ENCODE data around the gene HTN1. TPM values are rescaled to one million over a fixed set of nuclear protein-coding genes. Genes with fewer than 3 reads are reported as not detected.
"Not testable (repeated sequence)": the region's sequence is repeated elsewhere in the genome, so short reads cannot be mapped to it uniquely, and the experiment has no call there.

The HTN1 gene
- total RNA-seq, 2 experiments from 2014 or later = not detected

DNA sequence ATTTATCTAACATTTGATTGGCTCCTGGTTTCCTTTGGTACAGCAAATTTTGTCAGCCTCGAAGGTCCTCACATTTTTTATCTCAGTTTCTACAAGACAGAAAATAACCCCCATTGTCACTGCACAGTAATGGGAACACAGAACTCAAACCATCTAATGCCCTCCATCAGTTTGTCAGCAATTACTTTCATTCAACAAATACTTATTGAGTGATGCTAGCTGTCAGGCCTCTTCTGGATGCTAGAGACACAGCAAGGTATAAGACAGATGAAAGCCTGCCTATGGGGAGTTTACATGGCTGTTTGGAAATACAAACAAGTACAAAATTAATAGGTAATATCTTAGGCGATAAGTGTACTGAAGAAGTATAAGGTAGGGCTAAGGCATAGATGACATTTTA, 27.0 kb upstream of the HTN1 start:
- Mint-ChIP-seq H3K4me3 (no peak overlapping the region), H3K27ac (no peak overlapping the region), H3K27me3 (no peaks in the 10 kb centered on the region), H3K4me1 (ENCODE audit: low read depth) (no peaks in the 10 kb centered on the region), H3K36me3 (ENCODE audit: low read depth) (no peaks in the 10 kb centered on the region), H3K9me3 (no peaks in the 10 kb centered on the region)
- H3K27me3 ChIP-seq (ENCODE audit: control insufficient read depth in 1 of 2, insufficient read depth in 2 of 2, low read length in 2 of 2) = no peaks in the 10 kb centered on the region
- POLR2A ChIA-PET = no interaction called here
- no peaks in the 10 kb centered on the region for H3K36me3 ChIP-seq (ENCODE audit: insufficient read depth, low read length)
- peaks cover 0 to 5% of the 10 kb centered on the region in 2 experiments for H3K9me3 ChIP-seq (ENCODE audit: control insufficient read depth in 1 of 2, insufficient read depth in 1 of 2, low read length in 2 of 2)
- CTCF ChIA-PET = no interaction called here
- TF ChIP-seq, protein P1, sequence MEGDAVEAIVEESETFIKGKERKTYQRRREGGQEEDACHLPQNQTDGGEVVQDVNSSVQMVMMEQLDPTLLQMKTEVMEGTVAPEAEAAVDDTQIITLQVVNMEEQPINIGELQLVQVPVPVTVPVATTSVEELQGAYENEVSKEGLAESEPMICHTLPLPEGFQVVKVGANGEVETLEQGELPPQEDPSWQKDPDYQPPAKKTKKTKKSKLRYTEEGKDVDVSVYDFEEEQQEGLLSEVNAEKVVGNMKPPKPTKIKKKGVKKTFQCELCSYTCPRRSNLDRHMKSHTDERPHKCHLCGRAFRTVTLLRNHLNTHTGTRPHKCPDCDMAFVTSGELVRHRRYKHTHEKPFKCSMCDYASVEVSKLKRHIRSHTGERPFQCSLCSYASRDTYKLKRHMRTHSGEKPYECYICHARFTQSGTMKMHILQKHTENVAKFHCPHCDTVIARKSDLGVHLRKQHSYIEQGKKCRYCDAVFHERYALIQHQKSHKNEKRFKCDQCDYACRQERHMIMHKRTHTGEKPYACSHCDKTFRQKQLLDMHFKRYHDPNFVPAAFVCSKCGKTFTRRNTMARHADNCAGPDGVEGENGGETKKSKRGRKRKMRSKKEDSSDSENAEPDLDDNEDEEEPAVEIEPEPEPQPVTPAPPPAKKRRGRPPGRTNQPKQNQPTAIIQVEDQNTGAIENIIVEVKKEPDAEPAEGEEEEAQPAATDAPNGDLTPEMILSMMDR (IDR thresholded peaks at IDR 0.05) = no peak
- DNase-seq = no peak
- H3K4me3 ChIP-seq (ENCODE audit: low read length) = no peak overlapping the region
- H3K4me1 ChIP-seq (ENCODE audit: insufficient read depth, low read length) = no peaks in the 10 kb centered on the region
- H3K27ac ChIP-seq (ENCODE audit: low read depth in 1 of 2, low read length in 2 of 2) = no peak overlapping the region
- ATAC-seq (ENCODE audit: poor library complexity) = no peak
- intact Hi-C loops (cut with DNase I, micrococcal nuclease) = no loop called here

GRCh38 chr4:70027011-70027410, 23.2 kb upstream of the HTN1 start:
- no peak for DNase-seq
- Mint-ChIP-seq H3K9me3 (no peaks in the 10 kb centered on the region), H3K27ac (no peak overlapping the region), H3K4me3 (no peak overlapping the region), H3K36me3 (ENCODE audit: low read depth) (no peaks in the 10 kb centered on the region), H3K27me3 (no peaks in the 10 kb centered on the region), H3K4me1 (ENCODE audit: low read depth) (no peaks in the 10 kb centered on the region)
- Histone ChIP-seq H3K4me3 (ENCODE audit: low read length) (no peak overlapping the region), H3K36me3 (ENCODE audit: insufficient read depth, low read length) (no peaks in the 10 kb centered on the region), H3K4me1 (ENCODE audit: insufficient read depth, low read length) (no peaks in the 10 kb centered on the region), H3K27me3 (ENCODE audit: control insufficient read depth in 1 of 2, insufficient read depth in 2 of 2, low read length in 2 of 2) (no peaks in the 10 kb centered on the region), H3K9me3 (ENCODE audit: control insufficient read depth in 1 of 2, insufficient read depth in 1 of 2, low read length in 2 of 2) (no peaks in the 10 kb centered on the region), H3K27ac (ENCODE audit: low read depth in 1 of 2, low read length in 2 of 2) (no peak overlapping the region)
- ChIA-PET POLR2A (no interaction called here), CTCF (no interaction called here)
- intact Hi-C loops (cut with DNase I, micrococcal nuclease) = no loop called here
- TF ChIP-seq, protein P1 (IDR thresholded peaks at IDR 0.05) = no peak
- ATAC-seq (ENCODE audit: poor library complexity) = no peak

- H3K27me3 ChIP-seq (ENCODE audit: control insufficient read depth in 1 of 2, insufficient read depth in 2 of 2, low read length in 2 of 2); H3K9me3 Mint-ChIP-seq; H3K27ac Mint-ChIP-seq; POLR2A ChIA-PET; H3K27me3 Mint-ChIP-seq; H3K36me3 ChIP-seq (ENCODE audit: insufficient read depth, low read length); H3K27ac ChIP-seq (ENCODE audit: low read depth in 1 of 2, low read length in 2 of 2); H3K9me3 ChIP-seq (ENCODE audit: control insufficient read depth in 1 of 2, insufficient read depth in 1 of 2, low read length in 2 of 2); ATAC-seq (ENCODE audit: poor library complexity); H3K4me3 Mint-ChIP-seq; H3K4me1 ChIP-seq (ENCODE audit: insufficient read depth, low read length); H3K4me3 ChIP-seq (ENCODE audit: low read length); DNase-seq; H3K36me3 Mint-ChIP-seq (ENCODE audit: low read depth); CTCF ChIA-PET; H3K4me1 Mint-ChIP-seq (ENCODE audit: low read depth); intact Hi-C loops (cut with DNase I, micrococcal nuclease): not testable (repeated sequence)
Measured at GRCh38 chr4:70028159-70028558, 22.1 kb upstream of the HTN1 start, which contains the start of gene HTN3. Gene HTN3, plus strand, starts transcription at chr4:70028459. Its CDS starts 2,282 bp downstream, at chr4:70030741.

DNA sequence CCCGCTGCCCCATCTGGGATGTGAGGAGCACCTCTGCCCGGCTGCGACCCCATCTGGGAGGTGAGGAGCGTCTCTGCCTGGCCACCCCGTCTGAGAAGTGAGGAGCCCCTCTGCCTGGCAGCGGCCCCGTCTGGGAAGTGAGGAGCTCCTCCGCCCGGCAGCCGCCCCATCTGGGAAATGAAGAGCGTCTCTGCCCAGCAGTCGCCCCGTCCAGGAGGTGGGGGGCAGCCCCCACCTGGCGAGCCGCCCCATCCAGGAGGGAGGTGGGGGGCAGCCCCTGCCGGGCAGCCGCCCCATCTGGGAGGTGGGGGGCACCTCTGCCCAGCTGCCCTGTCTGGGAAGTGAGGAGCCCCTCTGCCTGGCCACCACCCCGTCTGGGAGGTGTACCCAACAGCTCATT, 12.7 kb upstream of the HTN1 start:
- H3K27me3 Mint-ChIP-seq; H3K27ac Mint-ChIP-seq; intact Hi-C loops (cut with DNase I, micrococcal nuclease); DNase-seq; POLR2A ChIA-PET; H3K27me3 ChIP-seq (ENCODE audit: control insufficient read depth in 1 of 2, insufficient read depth in 2 of 2, low read length in 2 of 2); H3K36me3 ChIP-seq (ENCODE audit: insufficient read depth, low read length); H3K4me3 ChIP-seq (ENCODE audit: low read length); H3K27ac ChIP-seq (ENCODE audit: low read depth in 1 of 2, low read length in 2 of 2); CTCF ChIA-PET; H3K36me3 Mint-ChIP-seq (ENCODE audit: low read depth); ATAC-seq (ENCODE audit: poor library complexity); H3K4me1 Mint-ChIP-seq (ENCODE audit: low read depth); H3K9me3 Mint-ChIP-seq; H3K4me3 Mint-ChIP-seq; H3K4me1 ChIP-seq (ENCODE audit: insufficient read depth, low read length): not testable (repeated sequence)
- peaks cover 0 to 18% of the 10 kb centered on the region in 2 experiments for H3K9me3 ChIP-seq (ENCODE audit: control insufficient read depth in 1 of 2, insufficient read depth in 1 of 2, low read length in 2 of 2)

- CTCF ChIA-PET; H3K4me1 ChIP-seq (ENCODE audit: insufficient read depth, low read length); H3K27me3 ChIP-seq (ENCODE audit: control insufficient read depth in 1 of 2, insufficient read depth in 2 of 2, low read length in 2 of 2); H3K36me3 ChIP-seq (ENCODE audit: insufficient read depth, low read length); H3K27me3 Mint-ChIP-seq; POLR2A ChIA-PET; H3K4me3 ChIP-seq (ENCODE audit: low read length); H3K9me3 Mint-ChIP-seq; ATAC-seq (ENCODE audit: poor library complexity); DNase-seq; H3K36me3 Mint-ChIP-seq (ENCODE audit: low read depth); H3K27ac ChIP-seq (ENCODE audit: low read depth in 1 of 2, low read length in 2 of 2); intact Hi-C loops (cut with DNase I, micrococcal nuclease); H3K27ac Mint-ChIP-seq; H3K4me3 Mint-ChIP-seq; H3K4me1 Mint-ChIP-seq (ENCODE audit: low read depth): not testable (repeated sequence)
- peaks cover 0 to 18% of the 10 kb centered on the region in 2 experiments for H3K9me3 ChIP-seq (ENCODE audit: control insufficient read depth in 1 of 2, insufficient read depth in 1 of 2, low read length in 2 of 2)
Measured at GRCh38 chr4:70039928-70040327, 10.3 kb upstream of the HTN1 start.
